Kidney (tissue), 14 donors: ENCODE measurements around the gene GULP1. TPM values are rescaled to one million over a fixed set of nuclear protein-coding genes. Genes with fewer than 3 reads are reported as not detected.

Experiments used
- DNase-seq, 5 donors: peaks; one replicate each; pipeline ENCODE4 v3.0.0-alpha.2; 2013 to 2020
- FAIRE-seq: peaks from 2 replicates; lab custom pipeline; 2012; peaks lifted over from hg19 to GRCh38; lab: Jason Lieb, UNC
- H3K27ac ChIP-seq, 2 donors: one replicate each; pipeline ENCODE4 v1.7.0; 2013; ENCODE audit warnings: low read depth in 2 of 2, low read length in 2 of 2, inconsistent platforms in 1 of 2
- H3K27me3 ChIP-seq: one replicate; pipeline ENCODE4 v1.7.1; 2013; ENCODE audit warnings: low read length, inconsistent platforms; ENCODE audit not compliant: control insufficient read depth, insufficient read depth
- H3K36me3 ChIP-seq, 3 donors: one replicate each; pipeline versions ENCODE4 v1.7.0 to v1.7.1; 2013; ENCODE audit warnings: low read length in 3 of 3, control low read depth in 1 of 3, inconsistent platforms in 1 of 3; ENCODE audit not compliant: insufficient read depth in 3 of 3, control insufficient read depth in 2 of 3
- H3K4me1 ChIP-seq, 3 donors: one replicate each; pipeline versions ENCODE4 v1.7.0 to v1.7.1; 2013; ENCODE audit warnings: low read length in 3 of 3, inconsistent platforms in 1 of 3, low read depth in 1 of 3; ENCODE audit not compliant: control insufficient read depth in 2 of 3, insufficient read depth in 2 of 3
- H3K4me3 ChIP-seq, 3 donors: one replicate each; pipeline versions ENCODE4 v1.7.0 to v1.8.1; 2013; ENCODE audit warnings: low read length in 3 of 3, control low read depth in 1 of 3, inconsistent platforms in 1 of 3
- H3K9ac ChIP-seq, 3 donors: one replicate each; pipeline versions ENCODE4 v1.7.0 to v1.7.1; 2013; ENCODE audit warnings: low read length in 3 of 3, control low read depth in 1 of 3, inconsistent platforms in 1 of 3
- H3K9me3 ChIP-seq, 3 donors: one replicate each; pipeline versions ENCODE4 v1.7.0 to v1.7.1; 2013; ENCODE audit warnings: low read length in 3 of 3, control low read depth in 1 of 3, inconsistent platforms in 1 of 3; ENCODE audit not compliant: control insufficient read depth in 2 of 3, insufficient read depth in 1 of 3
- intact Hi-C: fragments of 100-400 bp; cut with DNase I; formaldehyde crosslinking; loops from one replicate; pipeline ENCODE4 v1.11.1; 2022
- polyA plus RNA-seq: library from polyadenylated mRNA; stranded (reverse); fragments of 350-450 nt; fragmentation: Illumina TruSeq; extraction: RNeasy Lipid Tissue Mini Kit (QIAGEN cat#74804); gene quantifications from one replicate; pipeline ENCODE4 v1.2.3, GENCODE V29; 2014; ENCODE audit warnings: low read depth, low replicate concordance; ENCODE audit not compliant: insufficient read depth
- total RNA-seq: library from RNA; stranded (reverse); fragmentation: NEBNext Ultra II Directional; extraction: Animal tissue kit (Norgen Biotek cat#: 25700); gene quantifications from one replicate; pipeline ENCODE4 v1.2.1, GENCODE V29; 2021
- TF ChIP-seq, protein P1 (sequence below): IDR thresholded peaks from 3 replicates; pipeline ENCODE4 v1.5.1; 2012; ENCODE audit warnings: mild to moderate bottlenecking, moderate library complexity, borderline replicate concordance; ENCODE audit not compliant: insufficient read depth; ENCODE audit errors: extremely low read depth
- donor health status: control.
- donor health status: control.
- donor health status: control.
- donor health status: control.
- donor health status: control.
- donor health status: DM: yes; HTN: yes; CAD: no.
- donor health status: Normal renal cell carcinoma (clear cell type).

GULP1 gene
- total and polyA plus RNA-seq, 2 donors from 2014 or later: 12.2 to 34.4 TPM

DNA sequence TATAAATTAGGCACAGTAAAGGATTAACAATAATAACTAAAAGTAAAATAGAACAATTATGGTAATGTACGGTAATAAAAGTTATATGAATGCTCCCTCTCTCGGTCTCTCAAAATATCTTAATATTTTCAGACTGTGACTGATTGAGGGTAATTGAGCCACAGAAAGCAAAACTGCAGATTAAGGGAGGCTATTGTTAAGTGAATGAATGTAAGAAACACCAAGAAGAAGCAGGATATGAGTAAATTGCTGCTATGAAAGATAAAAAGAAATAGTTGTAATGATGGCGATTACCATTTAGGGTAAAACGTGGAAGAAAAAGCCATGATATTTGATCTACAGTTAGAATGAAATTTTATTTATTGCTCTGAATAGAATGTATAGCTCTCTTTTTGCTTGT lies 24.1 kb downstream of the GULP1 start:
- peaks cover 0 to 7% (median 0%) of the 10 kb centered on the region in 3 donors for H3K9me3 ChIP-seq
- H3K36me3 ChIP-seq: no peaks in the 10 kb centered on the region
- DNase-seq: no peak
- no peak overlapping the region for H3K4me3 ChIP-seq
- intact Hi-C loops: no loop called here
- no peaks in the 10 kb centered on the region for H3K4me1 ChIP-seq
- no peak overlapping the region for H3K9ac ChIP-seq
- TF ChIP-seq, protein P1, sequence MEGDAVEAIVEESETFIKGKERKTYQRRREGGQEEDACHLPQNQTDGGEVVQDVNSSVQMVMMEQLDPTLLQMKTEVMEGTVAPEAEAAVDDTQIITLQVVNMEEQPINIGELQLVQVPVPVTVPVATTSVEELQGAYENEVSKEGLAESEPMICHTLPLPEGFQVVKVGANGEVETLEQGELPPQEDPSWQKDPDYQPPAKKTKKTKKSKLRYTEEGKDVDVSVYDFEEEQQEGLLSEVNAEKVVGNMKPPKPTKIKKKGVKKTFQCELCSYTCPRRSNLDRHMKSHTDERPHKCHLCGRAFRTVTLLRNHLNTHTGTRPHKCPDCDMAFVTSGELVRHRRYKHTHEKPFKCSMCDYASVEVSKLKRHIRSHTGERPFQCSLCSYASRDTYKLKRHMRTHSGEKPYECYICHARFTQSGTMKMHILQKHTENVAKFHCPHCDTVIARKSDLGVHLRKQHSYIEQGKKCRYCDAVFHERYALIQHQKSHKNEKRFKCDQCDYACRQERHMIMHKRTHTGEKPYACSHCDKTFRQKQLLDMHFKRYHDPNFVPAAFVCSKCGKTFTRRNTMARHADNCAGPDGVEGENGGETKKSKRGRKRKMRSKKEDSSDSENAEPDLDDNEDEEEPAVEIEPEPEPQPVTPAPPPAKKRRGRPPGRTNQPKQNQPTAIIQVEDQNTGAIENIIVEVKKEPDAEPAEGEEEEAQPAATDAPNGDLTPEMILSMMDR: no peak
- no peak overlapping the region for H3K27ac ChIP-seq
- no peak for FAIRE-seq
- H3K27me3 ChIP-seq: no peaks in the 10 kb centered on the region

- H3K9me3 ChIP-seq: peaks cover 0 to 7% (median 0%) of the 10 kb centered on the region in 3 donors
- DNase-seq: no peak
- FAIRE-seq: no peak
- H3K4me1 ChIP-seq: no peaks in the 10 kb centered on the region
- intact Hi-C loops: no loop called here
- H3K27me3 ChIP-seq: no peaks in the 10 kb centered on the region
- H3K9ac ChIP-seq: no peak overlapping the region
- no peak overlapping the region for H3K27ac ChIP-seq
- no peak overlapping the region for H3K4me3 ChIP-seq
- TF ChIP-seq, protein P1: no peak
- H3K36me3 ChIP-seq: no peaks in the 10 kb centered on the region
Observed at GRCh38 chr2:188316342-188316741, 24.7 kb downstream of the GULP1 start.

- intact Hi-C loops: no loop called here
- Histone ChIP-seq H3K27me3 (no peaks in the 10 kb centered on the region), H3K27ac (no peak overlapping the region), H3K4me1 (no peaks in the 10 kb centered on the region), H3K9me3 (peaks cover 0 to 7% (median 0%) of the 10 kb centered on the region in 3 donors), H3K4me3 (no peak overlapping the region), H3K36me3 (no peaks in the 10 kb centered on the region), H3K9ac (no peak overlapping the region)
- no peak for FAIRE-seq
- no peak for DNase-seq
- TF ChIP-seq, protein P1: no peak
Observed at GRCh38 chr2:188316791-188317423, 25.2 kb downstream of the GULP1 start.
